Colonic mucosa (tissue), 4 donors: Measurements from ENCODE around the gene BABAM1. TPM values are rescaled to one million over a fixed set of nuclear protein-coding genes. Genes with fewer than 3 reads are reported as not detected.

Experiments used
- DNase-seq: peaks from one replicate; pipeline ENCODE4 v3.0.0-alpha.2; 2020
- H3K27ac ChIP-seq: fragments of 200-600 bp; one replicate; pipeline ENCODE4 v1.8.0; 2021
- H3K27me3 ChIP-seq: fragments of 200-600 bp; one replicate; pipeline ENCODE4 v1.8.0; 2021
- H3K36me3 ChIP-seq: fragments of 200-600 bp; one replicate; pipeline ENCODE4 v1.8.0; 2021
- H3K4me1 ChIP-seq: fragments of 200-600 bp; one replicate; pipeline ENCODE4 v1.8.0; 2021; ENCODE audit warnings: mild to moderate bottlenecking
- H3K4me3 ChIP-seq: fragments of 200-600 bp; one replicate; pipeline ENCODE4 v1.8.0; 2021
- H3K9ac ChIP-seq, 2 donors: one replicate each; pipeline ENCODE4 v1.7.0; 2013; ENCODE audit warnings: control low read depth in 2 of 2, low read depth in 2 of 2, low read length in 2 of 2
- H3K9me3 ChIP-seq: fragments of 200-600 bp; one replicate; pipeline ENCODE4 v1.8.0; 2021
- CTCF ChIP-seq: fragments of 200-600 bp; IDR thresholded peaks from one replicate; pipeline ENCODE4 v1.8.0; 2022; ENCODE audit warnings: antibody characterized with exemption, mild to moderate bottlenecking
- intact Hi-C: fragments of 100-400 bp; cut with DNase I; formaldehyde crosslinking; loops from one replicate; pipeline ENCODE4 v1.14.1; 2022
- total RNA-seq, 2 donors: library from RNA; stranded (reverse); fragmentation: NEBNext Ultra II Directional in 1 of 2; extraction: Animal tissue kit (Norgen Biotek cat#: 25700) in 1 of 2; gene quantifications; one replicate each; pipeline ENCODE4 v1.2.1, GENCODE V29; 2021
- donor health status: healthy.
- donor health status: DM: no; HTN: no; CAD: no.
- donor health status: DM: no; HTN: no; CAD: no.

The BABAM1 gene
- total RNA-seq, 2 donors from 2014 or later, result 73.7 to 94.7 TPM

GRCh38 chr19:17307876-17308377 lies 40.7 kb downstream of the BABAM1 start:
- intact Hi-C loops, result no loop called here
- DNase-seq, result no peak
- no peaks in the 10 kb centered on the region for H3K9me3 ChIP-seq
- no peak overlapping the region for H3K27ac ChIP-seq
- no peak for TF ChIP-seq CTCF
- peaks cover 18% of the 10 kb centered on the region for H3K4me1 ChIP-seq
- no peak overlapping the region for H3K4me3 ChIP-seq
- no peak overlapping the region for H3K9ac ChIP-seq
- no peaks in the 10 kb centered on the region for H3K36me3 ChIP-seq
- no peaks in the 10 kb centered on the region for H3K27me3 ChIP-seq

- peak; percentile 99 for DNase-seq
- no peak for TF ChIP-seq CTCF
- Histone ChIP-seq H3K9ac (peak within 1 kb of the TSS; percentile 73 to 94), H3K36me3 (no peaks in the 10 kb centered on the region), H3K27ac (peak within 1 kb of the TSS; percentile 60), H3K4me1 (peaks cover 14% of the 10 kb centered on the region), H3K9me3 (no peaks in the 10 kb centered on the region), H3K27me3 (no peaks in the 10 kb centered on the region), H3K4me3 (peak within 1 kb of the TSS; percentile 74)
- intact Hi-C loops, result no loop called here
Observed at GRCh38 chr19:17309198-17309964, 42.1 kb downstream of the BABAM1 start, which contains the start of gene DDA1. DDA1 (plus strand) TSS chr19:17309563; CDS start chr19:17309655, 92 bp downstream.

GRCh38 chr19:17309965-17310461 lies 42.8 kb downstream of the BABAM1 start:
- no peak for TF ChIP-seq CTCF
- H3K36me3 ChIP-seq, result peaks cover 4% of the 10 kb centered on the region
- H3K27me3 ChIP-seq, result no peaks in the 10 kb centered on the region
- peaks cover 12% of the 10 kb centered on the region for H3K4me1 ChIP-seq
- H3K9ac ChIP-seq, result peak overlapping the region; percentile 73 to 94
- intact Hi-C loops, result no loop called here
- peak overlapping the region; percentile 60 for H3K27ac ChIP-seq
- no peaks in the 10 kb centered on the region for H3K9me3 ChIP-seq
- no peak for DNase-seq
- peak overlapping the region; percentile 74 for H3K4me3 ChIP-seq

GRCh38 chr19:17311455-17312188 lies 44.4 kb downstream of the BABAM1 start:
- Histone ChIP-seq H3K9me3 (no peaks in the 10 kb centered on the region), H3K27ac (no peak overlapping the region), H3K27me3 (no peaks in the 10 kb centered on the region), H3K36me3 (peaks cover 4% of the 10 kb centered on the region), H3K9ac (no peak overlapping the region), H3K4me1 (peaks cover 9% of the 10 kb centered on the region), H3K4me3 (no peak overlapping the region)
- DNase-seq, result no peak
- no peak for TF ChIP-seq CTCF
- intact Hi-C loops, result no loop called here

- H3K36me3 ChIP-seq, result peaks cover 4% of the 10 kb centered on the region
- H3K27ac ChIP-seq, result no peak overlapping the region
- DNase-seq, result no peak
- no peaks in the 10 kb centered on the region for H3K9me3 ChIP-seq
- no peak overlapping the region for H3K4me3 ChIP-seq
- no peaks in the 10 kb centered on the region for H3K27me3 ChIP-seq
- TF ChIP-seq CTCF, result no peak
- peaks cover 9% of the 10 kb centered on the region for H3K4me1 ChIP-seq
- intact Hi-C loops, result no loop called here
- no peak overlapping the region for H3K9ac ChIP-seq
Observed at GRCh38 chr19:17312189-17313113, 45.2 kb downstream of the BABAM1 start.
